Umbilical cord (tissue), 2 donors: ENCODE results near the gene ORMDL3. TPM values are rescaled to one million over a fixed set of nuclear protein-coding genes. Genes with fewer than 3 reads are reported as not detected.
"Not testable (repeated sequence)": the region's sequence is repeated elsewhere in the genome, so short reads cannot be mapped to it uniquely, and the experiment has no call there.

Source experiments
- DNase-seq: peaks from one replicate; pipeline ENCODE4 v3.0.0-alpha.2; 2015; ENCODE audit warnings: low spot score
- total RNA-seq: library from RNA; depleted of rRNA; stranded (reverse); fragments of >200 nt; gene quantifications from one replicate; pipeline ENCODE4 v1.2.3, GENCODE V29; 2014; ENCODE audit warnings: low replicate concordance; ENCODE audit not compliant: insufficient read depth

ORMDL3 gene
- total RNA-seq, 1 donor from 2014 or later = 48.4 TPM

GRCh38 chr17:39925282-39926134 lies 1.9 kb downstream of the ORMDL3 start:
- DNase-seq = no peak

GRCh38 chr17:39924691-39925055 lies 2.7 kb downstream of the ORMDL3 start:
- no peak for DNase-seq

GRCh38 chr17:39923836-39924690 lies 3.3 kb downstream of the ORMDL3 start:
- no peak for DNase-seq

- no peak for DNase-seq
Measured at GRCh38 chr17:39923230-39923629, 4.2 kb downstream of the ORMDL3 start.

- DNase-seq = no peak
Measured at GRCh38 chr17:39922006-39922405, 5.4 kb downstream of the ORMDL3 start.

- no peak for DNase-seq
Measured at GRCh38 chr17:39921323-39921722, 6.1 kb downstream of the ORMDL3 start.

- no peak for DNase-seq
Measured at GRCh38 chr17:39920218-39921210, 6.9 kb downstream of the ORMDL3 start.

- DNase-seq = no peak
Measured at GRCh38 chr17:39919087-39919683, 8.2 kb downstream of the ORMDL3 start.

- no peak for DNase-seq
Measured at GRCh38 chr17:39916918-39917317, 10.5 kb downstream of the ORMDL3 start.

GRCh38 chr17:39915559-39915958 lies 11.8 kb downstream of the ORMDL3 start:
- no peak for DNase-seq

- no peak for DNase-seq
Measured at GRCh38 chr17:39913989-39914388, 13.4 kb downstream of the ORMDL3 start.

GRCh38 chr17:39908789-39909352 lies 18.5 kb downstream of the ORMDL3 start:
- no peak for DNase-seq

GRCh38 chr17:39904990-39905288 lies 22.5 kb downstream of the ORMDL3 start:
- no peak for DNase-seq

- DNase-seq = no peak
Measured at GRCh38 chr17:39903158-39903884, 24.1 kb downstream of the ORMDL3 start.

GRCh38 chr17:39902027-39902426 lies 25.4 kb downstream of the ORMDL3 start:
- not testable (repeated sequence) for DNase-seq

GRCh38 chr17:39899215-39899614 lies 28.2 kb downstream of the ORMDL3 start:
- DNase-seq = peak; percentile 33

- no peak for DNase-seq
Measured at GRCh38 chr17:39898088-39898487, 29.3 kb downstream of the ORMDL3 start.

- DNase-seq = no peak
Measured at GRCh38 chr17:39894681-39895376, 32.6 kb downstream of the ORMDL3 start.

- no peak for DNase-seq
Measured at GRCh38 chr17:39889200-39889599, 38.2 kb downstream of the ORMDL3 start.

- no peak for DNase-seq
Measured at GRCh38 chr17:39887078-39887477, 40.3 kb downstream of the ORMDL3 start.
